Right lung (tissue), 5 donors: Measurements from ENCODE around the gene RAB8A. TPM values are rescaled to one million over a fixed set of nuclear protein-coding genes. Genes with fewer than 3 reads are reported as not detected.

Experiments used
- DNase-seq, 2 donors: peaks; one replicate each; pipeline ENCODE4 v3.0.0-alpha.2; 2013
- polyA plus RNA-seq, 5 donors: library from polyadenylated mRNA; unstranded; fragments of 120-200 nt; gene quantifications; one replicate each; pipeline versions ENCODE4 v1.2.1 to v1.2.3, GENCODE V29; 2013; ENCODE audit warnings: inconsistent platforms in 1 of 5, low replicate concordance in 1 of 5; ENCODE audit not compliant: insufficient read length in 5 of 5, insufficient read depth in 1 of 5

Gene RAB8A
- polyA plus RNA-seq, 5 donors, result 63.1 to 101 (median 72.9) TPM

GRCh38 chr19:16136185-16136999 lies 24.7 kb downstream of the RAB8A start:
- no peak for DNase-seq

- no peak for DNase-seq
Observed at GRCh38 chr19:16139752-16140151, 28.1 kb downstream of the RAB8A start.

- no peak for DNase-seq
Observed at GRCh38 chr19:16141043-16141442, 29.4 kb downstream of the RAB8A start.

GRCh38 chr19:16142032-16142580 lies 30.4 kb downstream of the RAB8A start:
- DNase-seq, result no peak

- DNase-seq, result peak; percentile 23 to 25
Observed at GRCh38 chr19:16143399-16144215, 31.9 kb downstream of the RAB8A start, which contains the start of gene HSH2D. TSS of gene HSH2D (plus strand) at chr19:16143685. CDS start at chr19:16148751, 5,066 bp downstream.

GRCh38 chr19:16144216-16144581 lies 32.5 kb downstream of the RAB8A start:
- DNase-seq, result no peak

GRCh38 chr19:16146112-16146511 lies 34.4 kb downstream of the RAB8A start:
- no peak for DNase-seq

GRCh38 chr19:16148443-16149229 lies 36.9 kb downstream of the RAB8A start:
- DNase-seq, result no peak

GRCh38 chr19:16153582-16154336 lies 42.1 kb downstream of the RAB8A start:
- DNase-seq, result no peak

GRCh38 chr19:16154557-16154956 lies 42.9 kb downstream of the RAB8A start:
- no peak for DNase-seq

GRCh38 chr19:16155128-16155527 lies 43.4 kb downstream of the RAB8A start:
- DNase-seq, result no peak

- no peak for DNase-seq
Observed at GRCh38 chr19:16156904-16157303, 45.2 kb downstream of the RAB8A start.

- no peak for DNase-seq
Observed at GRCh38 chr19:16157601-16158000, 45.9 kb downstream of the RAB8A start.

GRCh38 chr19:16159655-16160054 lies 48.0 kb downstream of the RAB8A start:
- no peak for DNase-seq

- no peak for DNase-seq
Observed at GRCh38 chr19:16160445-16160942, 48.8 kb downstream of the RAB8A start.

GRCh38 chr19:16160943-16161560 lies 49.4 kb downstream of the RAB8A start:
- no peak for DNase-seq

- no peak for DNase-seq
Observed at GRCh38 chr19:16161840-16162239, 50.2 kb downstream of the RAB8A start.

GRCh38 chr19:16164222-16164890 lies 52.7 kb downstream of the RAB8A start:
- no peak for DNase-seq

- no peak for DNase-seq
Observed at GRCh38 chr19:16166417-16166816, 54.7 kb downstream of the RAB8A start.

GRCh38 chr19:16167055-16167454 lies 55.4 kb downstream of the RAB8A start:
- no peak for DNase-seq
